GM08714 (cell line): ENCODE measurements around the gene FCRLB.
"Not testable (repeated sequence)": the region's sequence is repeated elsewhere in the genome, so short reads cannot be mapped to it uniquely, and the experiment has no call there.

Source experiments
- H3K4me3 ChIP-seq: fragments of 200-500 bp; sonication (Bioruptor generic); 2 replicates; pipeline ENCODE4 v1.5.1; 2014; ENCODE audit warnings: mild to moderate bottlenecking, low read length, inconsistent platforms
- ZNF274 ChIP-seq: IDR thresholded peaks from 2 replicates; pipeline ENCODE4 v1.6.1; 2012; ENCODE audit warnings: mild to moderate bottlenecking, low read depth, low read length

FCRLB gene

GRCh38 chr1:161740921-161741320 lies 19.6 kb downstream of the FCRLB start:
- no peak for TF ChIP-seq ZNF274
- H3K4me3 ChIP-seq: no peak overlapping the region

GRCh38 chr1:161743231-161743630 lies 21.9 kb downstream of the FCRLB start:
- TF ChIP-seq ZNF274: no peak
- H3K4me3 ChIP-seq: no peak overlapping the region

GRCh38 chr1:161747801-161748200 lies 26.5 kb downstream of the FCRLB start:
- TF ChIP-seq ZNF274: no peak
- H3K4me3 ChIP-seq: no peak overlapping the region

- peak within 1 kb of the TSS; percentile 78 for H3K4me3 ChIP-seq
- TF ChIP-seq ZNF274: no peak
Observed at GRCh38 chr1:161749509-161750407, 28.4 kb downstream of the FCRLB start, which contains the start of gene DUSP12. DUSP12 (plus strand) TSS chr1:161749786; CDS start chr1:161749802, 16 bp downstream.

GRCh38 chr1:161763522-161764098 lies 42.3 kb downstream of the FCRLB start:
- no peak overlapping the region for H3K4me3 ChIP-seq

GRCh38 chr1:161766102-161766981 lies 45.0 kb downstream of the FCRLB start, which contains the start of gene ATF6:
ATF6 (plus strand) TSS chr1:161766320; CDS start chr1:161766361, 41 bp downstream.
- peak within 1 kb of the TSS; percentile 92 for H3K4me3 ChIP-seq
- TF ChIP-seq ZNF274: no peak

More at GRCh38 chr1:161763522-161764098, 42.3 kb downstream of the FCRLB start:
- TF ChIP-seq ZNF274: no peak

- H3K4me3 ChIP-seq: no peak overlapping the region
- TF ChIP-seq ZNF274: no peak
Observed at GRCh38 chr1:161768461-161768860, 47.1 kb downstream of the FCRLB start.

GRCh38 chr1:161768986-161769672 lies 47.8 kb downstream of the FCRLB start:
- H3K4me3 ChIP-seq: no peak overlapping the region
- TF ChIP-seq ZNF274: no peak

GRCh38 chr1:161769673-161770045 lies 48.3 kb downstream of the FCRLB start:
- H3K4me3 ChIP-seq: not testable (repeated sequence)

- no peak for TF ChIP-seq ZNF274
- no peak overlapping the region for H3K4me3 ChIP-seq
Observed at GRCh38 chr1:161770250-161770649, 48.9 kb downstream of the FCRLB start.

- TF ChIP-seq ZNF274: no peak
- H3K4me3 ChIP-seq: peak overlapping the region; percentile 22; the same call in 1 of the 2 replicates
Observed at GRCh38 chr1:161771161-161771560, 49.8 kb downstream of the FCRLB start.

- no peak for TF ChIP-seq ZNF274
- no peak overlapping the region for H3K4me3 ChIP-seq
Observed at GRCh38 chr1:161771973-161772372, 50.6 kb downstream of the FCRLB start.

- no peak for TF ChIP-seq ZNF274
- no peak overlapping the region for H3K4me3 ChIP-seq
Observed at GRCh38 chr1:161772397-161772796, 51.1 kb downstream of the FCRLB start.

- TF ChIP-seq ZNF274: no peak
Observed at GRCh38 chr1:161773791-161774190, 52.4 kb downstream of the FCRLB start.

More at GRCh38 chr1:161773791-161774190, 52.4 kb downstream of the FCRLB start:
- no peak overlapping the region for H3K4me3 ChIP-seq
